ENCODE results near the gene SIDT1.
A peak's percentile ranks its signal among the peaks of the same experiment; 100 is the strongest.

SIDT1 gene

GRCh38 chr3:113531826-113532697 is at the start of gene SIDT1:
TSS of gene SIDT1 (plus strand) at chr3:113532555. CDS start at chr3:113533022, 467 bp downstream.
- no peak for DNase-seq

GRCh38 chr3:113485161-113485609 is 47.2 kb upstream of the SIDT1 start:
- DNase-seq: no peak

- no peak for DNase-seq
Observed at GRCh38 chr3:113495035-113495434, 37.3 kb upstream of the SIDT1 start.

GRCh38 chr3:113496924-113497323 is 35.4 kb upstream of the SIDT1 start:
- DNase-seq: no peak

GRCh38 chr3:113498221-113499005 is 33.9 kb upstream of the SIDT1 start:
- no peak for DNase-seq

- DNase-seq: no peak
Observed at GRCh38 chr3:113499081-113499480, 33.3 kb upstream of the SIDT1 start.

GRCh38 chr3:113501597-113501996 is 30.8 kb upstream of the SIDT1 start:
- no peak for DNase-seq

- DNase-seq: no peak
Observed at GRCh38 chr3:113505867-113506266, 26.5 kb upstream of the SIDT1 start.

GRCh38 chr3:113507501-113508067 is 24.8 kb upstream of the SIDT1 start:
- DNase-seq: no peak

- no peak for DNase-seq
Observed at GRCh38 chr3:113508966-113509365, 23.4 kb upstream of the SIDT1 start.

GRCh38 chr3:113514265-113514769 is 18.0 kb upstream of the SIDT1 start:
- DNase-seq: no peak

- peak; percentile 16 for DNase-seq
Observed at GRCh38 chr3:113516115-113516505, 16.2 kb upstream of the SIDT1 start.

GRCh38 chr3:113521981-113522380 is 10.4 kb upstream of the SIDT1 start:
- DNase-seq: no peak

GRCh38 chr3:113523241-113523640 is 9.1 kb upstream of the SIDT1 start:
- DNase-seq: no peak

- DNase-seq: no peak
Observed at GRCh38 chr3:113532698-113533533, 561 bp downstream of the SIDT1 start.

GRCh38 chr3:113533534-113533892 is 1.2 kb downstream of the SIDT1 start:
- no peak for DNase-seq

GRCh38 chr3:113534365-113534764 is 2.0 kb downstream of the SIDT1 start:
- no peak for DNase-seq

GRCh38 chr3:113535898-113536297 is 3.5 kb downstream of the SIDT1 start:
- DNase-seq: no peak

- DNase-seq: no peak
Observed at GRCh38 chr3:113536627-113537101, 4.3 kb downstream of the SIDT1 start.

GRCh38 chr3:113537155-113537554 is 4.8 kb downstream of the SIDT1 start:
- DNase-seq: no peak

GRCh38 chr3:113541519-113541918 is 9.2 kb downstream of the SIDT1 start:
- no peak for DNase-seq

GRCh38 chr3:113545594-113545993 is 13.2 kb downstream of the SIDT1 start:
- no peak for DNase-seq
